Measurements from ENCODE around the gene HSF2BP. TPM values are rescaled to one million over a fixed set of nuclear protein-coding genes. Genes with fewer than 3 reads are reported as not detected.
"Not testable (repeated sequence)": the region's sequence is repeated elsewhere in the genome, so short reads cannot be mapped to it uniquely, and the experiment has no call there.

HSF2BP gene
- polyA plus RNA-seq, 1 of the 3 experiments (the other 2 are of a cell fraction) = 1.1 TPM

DNA sequence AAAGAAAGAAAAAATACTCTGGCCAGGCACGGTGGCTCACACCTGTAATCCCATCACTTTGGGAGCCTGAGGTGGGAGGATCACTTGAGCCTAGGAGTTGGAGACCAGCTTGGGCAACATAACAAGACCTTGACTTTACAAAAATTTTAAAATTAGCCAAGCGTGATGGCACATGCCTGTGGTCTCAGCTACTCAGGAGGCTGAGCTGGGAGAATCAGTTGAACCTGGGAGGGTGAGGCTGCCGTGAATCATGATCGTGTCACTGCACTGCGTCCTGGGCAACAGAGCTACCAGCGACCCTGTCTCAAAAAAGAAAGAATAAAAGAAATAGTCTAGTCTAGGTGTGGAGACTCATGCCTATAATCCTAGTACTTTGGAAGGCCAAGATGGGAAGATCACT is 22.4 kb upstream of the HSF2BP start:
- H3K27ac ChIP-seq (ENCODE audit: low read depth in 2 of 2, low read length in 1 of 2) = no peak overlapping the region
- H3K4me3 ChIP-seq (ENCODE audit: low read depth in 2 of 2, low read length in 1 of 2) = no peak overlapping the region
- DNase-seq = no peak
- H3K9me2 ChIP-seq = no peaks in the 10 kb centered on the region
- POLR2A ChIA-PET = no interaction called here
- peaks cover 32% of the 10 kb centered on the region; the same call in 1 of the 2 replicates for H3K79me2 ChIP-seq (ENCODE audit: insufficient read depth)
- TF ChIP-seq SIN3A (IDR thresholded peaks at IDR 0.05; ENCODE audit: borderline replicate concordance, low read depth, low read length) (no peak), RCOR1 (IDR thresholded peaks at IDR 0.05; ENCODE audit: low read length) (no peak), MEF2A (IDR thresholded peaks at IDR 0.05; ENCODE audit: borderline replicate concordance, low read depth) (no peak), FOXM1 (IDR thresholded peaks at IDR 0.05; ENCODE audit: low read depth) (no peak), YY1 (IDR thresholded peaks at IDR 0.05; ENCODE audit: low read depth) (no peak), TEAD4 (IDR thresholded peaks at IDR 0.05; ENCODE audit: borderline replicate concordance, insufficient read depth) (no peak), FOXJ3 (CRISPR knock-in tag; IDR thresholded peaks at IDR 0.05) (no peak), RXRA (IDR thresholded peaks at IDR 0.05; ENCODE audit: borderline replicate concordance, low read depth) (no peak)
- TF ChIP-seq, protein P1, sequence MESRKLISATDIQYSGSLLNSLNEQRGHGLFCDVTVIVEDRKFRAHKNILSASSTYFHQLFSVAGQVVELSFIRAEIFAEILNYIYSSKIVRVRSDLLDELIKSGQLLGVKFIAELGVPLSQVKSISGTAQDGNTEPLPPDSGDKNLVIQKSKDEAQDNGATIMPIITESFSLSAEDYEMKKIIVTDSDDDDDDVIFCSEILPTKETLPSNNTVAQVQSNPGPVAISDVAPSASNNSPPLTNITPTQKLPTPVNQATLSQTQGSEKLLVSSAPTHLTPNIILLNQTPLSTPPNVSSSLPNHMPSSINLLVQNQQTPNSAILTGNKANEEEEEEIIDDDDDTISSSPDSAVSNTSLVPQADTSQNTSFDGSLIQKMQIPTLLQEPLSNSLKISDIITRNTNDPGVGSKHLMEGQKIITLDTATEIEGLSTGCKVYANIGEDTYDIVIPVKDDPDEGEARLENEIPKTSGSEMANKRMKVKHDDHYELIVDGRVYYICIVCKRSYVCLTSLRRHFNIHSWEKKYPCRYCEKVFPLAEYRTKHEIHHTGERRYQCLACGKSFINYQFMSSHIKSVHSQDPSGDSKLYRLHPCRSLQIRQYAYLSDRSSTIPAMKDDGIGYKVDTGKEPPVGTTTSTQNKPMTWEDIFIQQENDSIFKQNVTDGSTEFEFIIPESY (IDR thresholded peaks at IDR 0.05; ENCODE audit: borderline replicate concordance, low read depth) = no peak
- TF ChIP-seq, protein P2, sequence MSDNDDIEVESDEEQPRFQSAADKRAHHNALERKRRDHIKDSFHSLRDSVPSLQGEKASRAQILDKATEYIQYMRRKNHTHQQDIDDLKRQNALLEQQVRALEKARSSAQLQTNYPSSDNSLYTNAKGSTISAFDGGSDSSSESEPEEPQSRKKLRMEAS (IDR thresholded peaks at IDR 0.05; ENCODE audit: low read depth) = no peak
- TF ChIP-seq, protein P3, sequence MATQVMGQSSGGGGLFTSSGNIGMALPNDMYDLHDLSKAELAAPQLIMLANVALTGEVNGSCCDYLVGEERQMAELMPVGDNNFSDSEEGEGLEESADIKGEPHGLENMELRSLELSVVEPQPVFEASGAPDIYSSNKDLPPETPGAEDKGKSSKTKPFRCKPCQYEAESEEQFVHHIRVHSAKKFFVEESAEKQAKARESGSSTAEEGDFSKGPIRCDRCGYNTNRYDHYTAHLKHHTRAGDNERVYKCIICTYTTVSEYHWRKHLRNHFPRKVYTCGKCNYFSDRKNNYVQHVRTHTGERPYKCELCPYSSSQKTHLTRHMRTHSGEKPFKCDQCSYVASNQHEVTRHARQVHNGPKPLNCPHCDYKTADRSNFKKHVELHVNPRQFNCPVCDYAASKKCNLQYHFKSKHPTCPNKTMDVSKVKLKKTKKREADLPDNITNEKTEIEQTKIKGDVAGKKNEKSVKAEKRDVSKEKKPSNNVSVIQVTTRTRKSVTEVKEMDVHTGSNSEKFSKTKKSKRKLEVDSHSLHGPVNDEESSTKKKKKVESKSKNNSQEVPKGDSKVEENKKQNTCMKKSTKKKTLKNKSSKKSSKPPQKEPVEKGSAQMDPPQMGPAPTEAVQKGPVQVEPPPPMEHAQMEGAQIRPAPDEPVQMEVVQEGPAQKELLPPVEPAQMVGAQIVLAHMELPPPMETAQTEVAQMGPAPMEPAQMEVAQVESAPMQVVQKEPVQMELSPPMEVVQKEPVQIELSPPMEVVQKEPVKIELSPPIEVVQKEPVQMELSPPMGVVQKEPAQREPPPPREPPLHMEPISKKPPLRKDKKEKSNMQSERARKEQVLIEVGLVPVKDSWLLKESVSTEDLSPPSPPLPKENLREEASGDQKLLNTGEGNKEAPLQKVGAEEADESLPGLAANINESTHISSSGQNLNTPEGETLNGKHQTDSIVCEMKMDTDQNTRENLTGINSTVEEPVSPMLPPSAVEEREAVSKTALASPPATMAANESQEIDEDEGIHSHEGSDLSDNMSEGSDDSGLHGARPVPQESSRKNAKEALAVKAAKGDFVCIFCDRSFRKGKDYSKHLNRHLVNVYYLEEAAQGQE (IDR thresholded peaks at IDR 0.05; ENCODE audit: low read depth, low read length) = no peak
- no peaks in the 10 kb centered on the region for H3F3A ChIP-seq (replicated peaks; ENCODE audit: insufficient read depth)
- H3K27me3 ChIP-seq (ENCODE audit: insufficient read depth) = no peaks in the 10 kb centered on the region
- no peaks in the 10 kb centered on the region for H4K20me1 ChIP-seq (ENCODE audit: insufficient read depth)
- H3K4me2 ChIP-seq = no peak overlapping the region
- CTCF ChIA-PET = interaction anchor here (0.6 kb wide), 1 partner anchor 303 kb away, joined by 3 read pairs; no protein-coding TSS in a partner anchor
- no peak overlapping the region for H2AFZ ChIP-seq (ENCODE audit: low read depth)
- no peaks in the 10 kb centered on the region for H3K9me3 ChIP-seq
- H3K36me3 ChIP-seq (replicated peaks in 1 of 2; ENCODE audit: control insufficient read depth in 1 of 2, insufficient read depth in 2 of 2, low read length in 1 of 2) = peaks cover 48 to 50% of the 10 kb centered on the region in 2 experiments
- WGBS (ENCODE audit: low lambda C conversion rate) = 89% methylated on average over 6 of the region's 6 CpGs
- no peak overlapping the region for H3K9ac ChIP-seq
- H3K4me1 ChIP-seq (ENCODE audit: control insufficient read depth in 1 of 2, insufficient read depth in 2 of 2, low read depth in 1 of 2, low read length in 1 of 2) = no peaks in the 10 kb centered on the region

DNA sequence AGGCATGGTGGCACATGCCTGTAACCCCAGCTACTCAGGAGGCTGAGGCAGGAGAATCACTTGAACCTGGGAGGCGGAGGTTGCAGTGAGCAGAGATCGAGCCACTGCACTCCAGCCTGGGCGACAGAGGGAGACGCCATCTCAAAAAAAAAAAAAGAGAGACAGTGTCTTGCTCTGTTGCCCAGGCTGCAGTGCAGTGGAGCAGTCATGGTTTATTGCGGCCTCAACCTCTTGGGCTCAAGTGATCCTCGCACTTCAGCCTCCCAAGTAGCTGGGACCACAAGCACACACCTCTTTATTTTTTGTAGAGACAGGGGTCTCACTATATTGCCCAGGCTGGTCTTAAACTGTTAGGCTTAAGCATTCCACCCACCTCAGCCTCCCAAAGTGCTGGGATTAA is 21.1 kb upstream of the HSF2BP start:
- H3K27ac ChIP-seq (ENCODE audit: low read depth in 2 of 2, low read length in 1 of 2); H3K9ac ChIP-seq; H3F3A ChIP-seq (replicated peaks; ENCODE audit: insufficient read depth); DNase-seq; H3K27me3 ChIP-seq (ENCODE audit: insufficient read depth); H3K9me2 ChIP-seq; H3K4me2 ChIP-seq; H2AFZ ChIP-seq (ENCODE audit: low read depth); H3K4me1 ChIP-seq (ENCODE audit: control insufficient read depth in 1 of 2, insufficient read depth in 2 of 2, low read depth in 1 of 2, low read length in 1 of 2); CTCF ChIA-PET; H3K4me3 ChIP-seq (ENCODE audit: low read depth in 2 of 2, low read length in 1 of 2); POLR2A ChIA-PET; H4K20me1 ChIP-seq (ENCODE audit: insufficient read depth); H3K9me3 ChIP-seq: not testable (repeated sequence)
- Histone ChIP-seq H3K36me3 (replicated peaks in 1 of 2; ENCODE audit: control insufficient read depth in 1 of 2, insufficient read depth in 2 of 2, low read length in 1 of 2) (peaks cover 43 to 46% of the 10 kb centered on the region in 2 experiments), H3K79me2 (ENCODE audit: insufficient read depth) (peaks cover 32% of the 10 kb centered on the region; the same call in 1 of the 2 replicates)
- WGBS (ENCODE audit: low lambda C conversion rate) = 94% methylated on average over 6 of the region's 6 CpGs
